ENCODE data around the gene PPP1R11.

DNA sequence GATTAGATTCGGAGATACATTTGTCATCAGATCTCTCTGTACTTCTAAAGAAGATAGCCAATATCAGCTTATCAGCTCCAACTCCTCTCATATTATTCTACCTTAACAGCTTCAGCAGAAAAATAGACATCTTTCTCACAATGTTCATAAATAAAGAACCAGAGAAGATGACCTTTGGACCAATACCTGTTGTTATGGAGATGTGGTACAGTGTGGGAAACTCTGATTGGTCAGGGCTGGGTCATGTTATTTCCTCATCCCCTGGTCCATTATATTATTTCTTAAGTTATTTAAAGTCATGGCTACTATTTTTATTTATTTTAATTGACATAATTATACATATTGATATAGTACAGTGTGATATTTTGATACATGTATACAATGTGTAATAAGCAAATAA is 41.8 kb upstream of the PPP1R11 start:
- TF ChIP-seq, protein P1, sequence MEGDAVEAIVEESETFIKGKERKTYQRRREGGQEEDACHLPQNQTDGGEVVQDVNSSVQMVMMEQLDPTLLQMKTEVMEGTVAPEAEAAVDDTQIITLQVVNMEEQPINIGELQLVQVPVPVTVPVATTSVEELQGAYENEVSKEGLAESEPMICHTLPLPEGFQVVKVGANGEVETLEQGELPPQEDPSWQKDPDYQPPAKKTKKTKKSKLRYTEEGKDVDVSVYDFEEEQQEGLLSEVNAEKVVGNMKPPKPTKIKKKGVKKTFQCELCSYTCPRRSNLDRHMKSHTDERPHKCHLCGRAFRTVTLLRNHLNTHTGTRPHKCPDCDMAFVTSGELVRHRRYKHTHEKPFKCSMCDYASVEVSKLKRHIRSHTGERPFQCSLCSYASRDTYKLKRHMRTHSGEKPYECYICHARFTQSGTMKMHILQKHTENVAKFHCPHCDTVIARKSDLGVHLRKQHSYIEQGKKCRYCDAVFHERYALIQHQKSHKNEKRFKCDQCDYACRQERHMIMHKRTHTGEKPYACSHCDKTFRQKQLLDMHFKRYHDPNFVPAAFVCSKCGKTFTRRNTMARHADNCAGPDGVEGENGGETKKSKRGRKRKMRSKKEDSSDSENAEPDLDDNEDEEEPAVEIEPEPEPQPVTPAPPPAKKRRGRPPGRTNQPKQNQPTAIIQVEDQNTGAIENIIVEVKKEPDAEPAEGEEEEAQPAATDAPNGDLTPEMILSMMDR (conservative IDR thresholded peaks at IDR 0.05 in 1 of 2, IDR thresholded peaks at IDR 0.05 in 1 of 2; ENCODE audit: extremely low read depth in 1 of 2, insufficient read depth in 1 of 2, low read depth in 1 of 2, low read length in 2 of 2) = no peak
- no peak for TF ChIP-seq EZH2 (IDR thresholded peaks at IDR 0.05; ENCODE audit: borderline replicate concordance, low read length)

All from mammary epithelial cell (primary cell).